ENCODE data around the gene RAMP1.

The RAMP1 gene

GRCh38 chr2:237910576-237911362 is 51.3 kb downstream of the RAMP1 start:
- TF ChIP-seq CTCF (IDR thresholded peaks at IDR 0.05; ENCODE audit: low read length) (no peak), EZH2 (IDR thresholded peaks at IDR 0.05; ENCODE audit: borderline replicate concordance, low read length) (no peak)
- Histone ChIP-seq H4K20me1 (ENCODE audit: insufficient read depth, low read length) (no peaks in the 10 kb centered on the region), H3K36me3 (ENCODE audit: insufficient read depth, low read length) (no peaks in the 10 kb centered on the region; the same call in 1 of the 2 replicates), H3K4me1 (ENCODE audit: insufficient read depth, low read length, severe bottlenecking) (no peaks in the 10 kb centered on the region), H3K4me3 (ENCODE audit: low read depth, low read length, poor library complexity, severe bottlenecking) (no peak overlapping the region), H3K79me2 (ENCODE audit: insufficient read depth, low read length) (no peaks in the 10 kb centered on the region), H3K27ac (ENCODE audit: low read depth, low read length, poor library complexity, severe bottlenecking) (no peak overlapping the region), H3K4me2 (ENCODE audit: low read length) (no peak overlapping the region), H2AFZ (ENCODE audit: low read length) (no peak overlapping the region), H3K9ac (ENCODE audit: low read length) (no peak overlapping the region), H3K27me3 (ENCODE audit: insufficient read depth, low read length) (peaks cover 2% of the 10 kb centered on the region), H3K9me3 (ENCODE audit: low read length) (no peaks in the 10 kb centered on the region), H3K9me2 (ENCODE audit: low read depth, low read length) (no peaks in the 10 kb centered on the region), H3F3A (ENCODE audit: insufficient read depth, low read length) (no peaks in the 10 kb centered on the region)

- no peak overlapping the region for H3K9ac ChIP-seq (ENCODE audit: low read length)
- no peak overlapping the region for H3K4me3 ChIP-seq (ENCODE audit: low read depth, low read length, poor library complexity, severe bottlenecking)
- no peaks in the 10 kb centered on the region for H4K20me1 ChIP-seq (ENCODE audit: insufficient read depth, low read length)
- no peaks in the 10 kb centered on the region for H3K9me2 ChIP-seq (ENCODE audit: low read depth, low read length)
- H3K36me3 ChIP-seq (ENCODE audit: insufficient read depth, low read length) = no peaks in the 10 kb centered on the region; the same call in 1 of the 2 replicates
- H3F3A ChIP-seq (ENCODE audit: insufficient read depth, low read length) = no peaks in the 10 kb centered on the region
- no peak overlapping the region for H3K4me2 ChIP-seq (ENCODE audit: low read length)
- H2AFZ ChIP-seq (ENCODE audit: low read length) = no peak overlapping the region
- H3K79me2 ChIP-seq (ENCODE audit: insufficient read depth, low read length) = no peaks in the 10 kb centered on the region
- H3K4me1 ChIP-seq (ENCODE audit: insufficient read depth, low read length, severe bottlenecking) = no peaks in the 10 kb centered on the region
- peaks cover 6% of the 10 kb centered on the region for H3K27me3 ChIP-seq (ENCODE audit: insufficient read depth, low read length)
- no peaks in the 10 kb centered on the region for H3K9me3 ChIP-seq (ENCODE audit: low read length)
- H3K27ac ChIP-seq (ENCODE audit: low read depth, low read length, poor library complexity, severe bottlenecking) = no peak overlapping the region
- no peak for TF ChIP-seq EZH2 (IDR thresholded peaks at IDR 0.05; ENCODE audit: borderline replicate concordance, low read length)
- no peak for TF ChIP-seq CTCF (IDR thresholded peaks at IDR 0.05; ENCODE audit: low read length)
These were observed 52.1 kb downstream of the RAMP1 start for GRCh38 chr2:237911363-237912017.

GRCh38 chr2:237912271-237913192 is 53.1 kb downstream of the RAMP1 start:
- Histone ChIP-seq H3K4me1 (ENCODE audit: insufficient read depth, low read length, severe bottlenecking) (no peaks in the 10 kb centered on the region), H4K20me1 (ENCODE audit: insufficient read depth, low read length) (no peaks in the 10 kb centered on the region), H2AFZ (ENCODE audit: low read length) (no peak overlapping the region), H3K9me3 (ENCODE audit: low read length) (no peaks in the 10 kb centered on the region), H3K36me3 (ENCODE audit: insufficient read depth, low read length) (no peaks in the 10 kb centered on the region), H3K27ac (ENCODE audit: low read depth, low read length, poor library complexity, severe bottlenecking) (no peak overlapping the region), H3K9me2 (ENCODE audit: low read depth, low read length) (no peaks in the 10 kb centered on the region), H3K4me3 (ENCODE audit: low read depth, low read length, poor library complexity, severe bottlenecking) (no peak overlapping the region), H3K27me3 (ENCODE audit: insufficient read depth, low read length) (peaks cover 6% of the 10 kb centered on the region), H3K4me2 (ENCODE audit: low read length) (no peak overlapping the region), H3K79me2 (ENCODE audit: insufficient read depth, low read length) (no peaks in the 10 kb centered on the region), H3K9ac (ENCODE audit: low read length) (no peak overlapping the region), H3F3A (ENCODE audit: insufficient read depth, low read length) (no peaks in the 10 kb centered on the region)
- TF ChIP-seq EZH2 (IDR thresholded peaks at IDR 0.05; ENCODE audit: borderline replicate concordance, low read length) = no peak
- TF ChIP-seq CTCF (IDR thresholded peaks at IDR 0.05; ENCODE audit: low read length) = no peak

Data from OCI-LY1 (cell line).